GM12892 (cell line): ENCODE data around the gene MAP4K4.

Source experiments
- DNase-seq: peaks from one replicate; pipeline ENCODE4 v3.0.0; 2011; ENCODE audit not compliant: insufficient read length
- FAIRE-seq: peaks from 2 replicates; lab custom pipeline; 2011; peaks lifted over from hg19 to GRCh38; lab: Jason Lieb, UNC
- POLR2A ChIP-seq: IDR thresholded peaks from 2 replicates; pipeline ENCODE4 v1.6.1; 2011; ENCODE audit warnings: low read depth, low read length, control low read depth
- POLR2AphosphoS5 ChIP-seq: IDR thresholded peaks from 2 replicates; pipeline ENCODE4 v1.6.1; 2011; ENCODE audit warnings: low read depth, low read length, control low read depth
- TAF1 ChIP-seq: IDR thresholded peaks from 2 replicates; pipeline ENCODE4 v1.6.1; 2011; ENCODE audit warnings: low read depth, mild to moderate bottlenecking, control low read depth, low read length, borderline replicate concordance

MAP4K4 gene

DNA sequence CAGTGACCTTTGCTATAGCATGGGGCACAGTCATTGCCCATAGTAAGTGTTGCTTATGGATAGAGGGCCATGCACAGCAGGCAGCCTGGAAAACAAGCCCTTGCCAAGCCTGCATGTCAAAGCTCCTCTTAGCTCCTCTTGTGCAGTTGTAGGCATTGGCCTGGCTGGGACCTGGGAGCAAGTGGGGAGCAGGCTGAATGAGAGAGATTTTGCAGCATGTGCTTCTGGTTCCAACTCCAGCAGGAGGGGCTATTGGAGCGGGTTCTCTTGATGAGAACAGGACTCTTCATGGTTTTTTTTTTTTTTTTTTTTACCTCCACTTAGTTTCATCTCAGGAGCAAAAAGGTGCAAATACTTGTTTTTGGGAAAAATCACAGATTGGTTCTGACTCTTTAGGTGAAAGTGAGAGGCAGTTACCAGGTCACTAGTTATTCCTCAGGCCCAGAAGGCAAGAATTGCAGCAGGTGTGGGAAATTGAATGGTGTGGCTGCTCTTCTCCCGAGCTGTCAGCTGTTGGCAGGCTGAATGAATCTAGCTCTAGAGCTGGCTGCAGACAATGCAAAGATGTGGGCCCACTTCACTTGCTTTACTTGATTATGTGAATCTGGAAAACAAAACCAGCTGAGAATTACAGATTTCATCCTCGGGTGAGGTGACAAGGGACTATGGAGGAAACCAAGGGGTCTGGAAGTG lies 95.9 kb downstream of the MAP4K4 start:
- TF ChIP-seq POLR2A (no peak), POLR2AphosphoS5 (no peak), TAF1 (no peak)
- FAIRE-seq: no peak
- no peak for DNase-seq

DNA sequence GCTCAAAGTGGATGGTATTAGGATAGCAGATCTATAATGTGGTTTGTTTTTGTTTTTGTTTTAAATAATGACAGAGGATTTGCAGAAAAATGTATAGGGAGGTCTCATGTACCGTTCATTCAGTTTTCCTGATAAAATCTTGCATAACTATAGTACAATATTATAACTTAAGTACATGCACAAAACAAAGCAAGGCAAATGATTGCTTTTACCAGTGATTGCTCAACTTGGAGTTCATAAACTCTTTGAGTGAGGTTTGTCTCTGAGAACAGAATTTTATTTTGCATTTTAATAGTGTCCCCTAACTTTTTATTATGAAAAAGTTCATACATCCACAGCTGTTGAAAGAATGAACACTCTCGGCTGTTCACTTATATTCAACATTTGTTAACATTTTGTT lies 96.6 kb downstream of the MAP4K4 start:
- DNase-seq (no peak), FAIRE-seq (no peak)
- TF ChIP-seq POLR2A: no peak
- TF ChIP-seq POLR2AphosphoS5: no peak
- TF ChIP-seq TAF1: no peak

DNA sequence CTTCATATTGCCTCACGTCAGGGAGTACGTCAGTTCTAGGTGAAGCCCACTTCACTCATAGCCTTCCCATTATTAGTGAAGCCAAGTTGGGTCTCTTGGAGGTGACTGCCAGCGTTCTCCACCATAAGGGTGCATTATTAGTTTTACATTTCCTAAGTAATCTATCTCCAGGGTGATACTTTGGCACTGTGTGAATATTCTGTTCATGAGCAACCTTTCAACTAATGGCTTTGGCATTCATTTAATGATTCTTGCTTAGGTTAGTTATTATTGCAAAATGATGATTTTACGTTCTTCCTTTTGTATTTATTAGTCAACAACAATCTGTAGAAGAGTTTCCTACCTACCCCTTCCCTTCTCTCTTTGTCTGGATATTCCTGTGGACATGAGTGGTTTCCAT lies 97.5 kb downstream of the MAP4K4 start:
- TF ChIP-seq POLR2A: no peak
- no peak for TF ChIP-seq POLR2AphosphoS5
- TF ChIP-seq TAF1: no peak
- FAIRE-seq: no peak
- DNase-seq: no peak

DNA sequence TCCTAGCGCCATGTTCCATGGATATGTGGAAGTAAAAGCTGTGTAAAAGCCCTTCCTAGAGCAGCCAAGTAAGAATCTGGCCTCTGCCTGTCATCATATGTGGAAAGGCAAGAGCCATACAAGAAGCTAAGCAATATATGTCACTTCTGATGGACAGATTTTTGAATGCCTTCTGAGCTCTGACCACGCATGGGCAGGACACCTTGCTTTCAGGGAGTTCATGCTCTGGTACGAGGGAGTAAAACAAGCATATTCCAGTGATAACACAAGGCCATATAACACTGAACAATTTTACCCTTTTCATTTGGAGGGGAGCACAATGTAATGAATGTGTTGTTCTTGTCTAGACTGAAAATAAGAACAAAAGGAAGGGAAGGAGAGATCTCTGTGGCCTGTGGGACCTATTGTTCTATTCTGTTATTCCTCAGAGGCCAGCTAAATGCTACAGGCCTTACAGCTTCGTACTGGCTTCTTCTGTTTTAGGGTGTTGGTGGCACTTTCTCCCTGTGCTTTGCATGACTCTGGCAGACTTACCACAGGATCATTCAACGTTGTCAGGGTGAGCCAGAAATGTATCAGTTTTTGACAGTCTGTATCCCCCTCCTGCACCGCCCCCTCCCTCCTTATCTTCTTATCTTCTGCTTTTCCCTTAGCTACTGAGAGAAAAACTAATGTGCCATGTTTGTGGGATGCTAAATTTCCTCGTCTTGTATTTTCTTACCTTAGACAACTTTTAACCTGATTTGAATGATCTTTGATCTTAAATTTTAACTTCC lies 99.5 kb downstream of the MAP4K4 start:
- TF ChIP-seq TAF1 (no peak), POLR2A (no peak), POLR2AphosphoS5 (no peak)
- FAIRE-seq: no peak
- no peak for DNase-seq

DNA sequence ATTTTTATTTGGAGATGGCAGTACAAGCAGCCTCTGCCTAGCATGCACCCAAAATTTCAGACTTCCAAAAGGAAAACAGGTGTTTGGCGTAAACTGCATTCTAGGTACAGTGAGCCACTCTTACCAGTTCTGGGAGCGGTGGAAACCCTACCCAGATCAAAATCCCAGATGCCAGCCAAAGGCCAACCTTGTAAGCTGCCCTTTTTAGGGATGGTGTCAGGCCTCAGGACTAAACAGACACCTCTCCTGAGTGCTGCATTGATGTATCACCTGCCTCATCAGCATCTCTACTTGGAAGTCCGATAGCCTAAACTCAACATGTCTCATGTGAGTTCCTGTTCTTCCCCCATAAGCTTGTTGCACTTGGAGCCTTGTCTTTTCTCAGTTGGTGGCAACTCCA lies 104.0 kb downstream of the MAP4K4 start:
- no peak for TF ChIP-seq POLR2A
- no peak for TF ChIP-seq TAF1
- no peak for TF ChIP-seq POLR2AphosphoS5
- FAIRE-seq (no peak), DNase-seq (no peak)

DNA sequence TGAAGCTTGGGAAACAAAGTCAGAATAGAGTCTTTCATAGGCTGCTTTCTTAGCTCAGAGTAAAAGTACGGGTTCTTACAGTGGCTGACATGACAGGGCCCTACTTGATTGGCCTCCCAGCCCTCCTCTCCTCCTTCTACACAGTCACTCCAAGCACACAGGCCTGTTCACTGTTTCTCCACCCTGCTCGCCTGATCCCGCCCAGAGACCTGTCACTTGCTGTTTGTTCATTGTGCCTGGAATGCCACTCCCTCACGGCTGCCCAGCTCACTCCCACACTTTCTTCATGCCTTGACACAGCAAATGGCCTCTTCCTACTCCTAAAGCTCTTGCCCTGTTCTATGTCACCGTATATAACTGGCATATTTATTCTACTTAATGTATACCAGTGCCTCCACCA lies 104.8 kb downstream of the MAP4K4 start:
- no peak for TF ChIP-seq POLR2AphosphoS5
- TF ChIP-seq TAF1: no peak
- no peak for TF ChIP-seq POLR2A
- DNase-seq: no peak
- FAIRE-seq: no peak

DNA sequence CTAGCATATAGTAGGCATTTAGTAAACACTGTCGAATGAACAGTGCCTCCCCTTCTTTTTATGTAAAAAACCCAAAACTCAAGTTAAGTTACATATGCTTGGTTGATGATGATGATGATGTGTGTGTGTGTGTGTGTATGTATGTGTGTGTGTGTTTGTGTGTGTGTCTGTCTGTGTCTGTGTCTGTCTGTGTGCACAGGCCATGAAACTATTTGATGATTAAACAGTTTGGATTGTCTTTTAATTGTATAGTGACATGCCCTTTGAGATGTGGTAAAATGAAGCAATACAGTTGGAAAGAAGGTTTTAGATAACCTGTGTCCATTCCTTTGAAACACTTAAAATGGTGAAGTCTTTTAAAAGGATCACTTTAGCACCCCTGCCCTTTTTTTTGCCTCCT lies 105.6 kb downstream of the MAP4K4 start:
- FAIRE-seq: no peak
- DNase-seq: no peak
- TF ChIP-seq TAF1: no peak
- no peak for TF ChIP-seq POLR2A
- TF ChIP-seq POLR2AphosphoS5: no peak

DNA sequence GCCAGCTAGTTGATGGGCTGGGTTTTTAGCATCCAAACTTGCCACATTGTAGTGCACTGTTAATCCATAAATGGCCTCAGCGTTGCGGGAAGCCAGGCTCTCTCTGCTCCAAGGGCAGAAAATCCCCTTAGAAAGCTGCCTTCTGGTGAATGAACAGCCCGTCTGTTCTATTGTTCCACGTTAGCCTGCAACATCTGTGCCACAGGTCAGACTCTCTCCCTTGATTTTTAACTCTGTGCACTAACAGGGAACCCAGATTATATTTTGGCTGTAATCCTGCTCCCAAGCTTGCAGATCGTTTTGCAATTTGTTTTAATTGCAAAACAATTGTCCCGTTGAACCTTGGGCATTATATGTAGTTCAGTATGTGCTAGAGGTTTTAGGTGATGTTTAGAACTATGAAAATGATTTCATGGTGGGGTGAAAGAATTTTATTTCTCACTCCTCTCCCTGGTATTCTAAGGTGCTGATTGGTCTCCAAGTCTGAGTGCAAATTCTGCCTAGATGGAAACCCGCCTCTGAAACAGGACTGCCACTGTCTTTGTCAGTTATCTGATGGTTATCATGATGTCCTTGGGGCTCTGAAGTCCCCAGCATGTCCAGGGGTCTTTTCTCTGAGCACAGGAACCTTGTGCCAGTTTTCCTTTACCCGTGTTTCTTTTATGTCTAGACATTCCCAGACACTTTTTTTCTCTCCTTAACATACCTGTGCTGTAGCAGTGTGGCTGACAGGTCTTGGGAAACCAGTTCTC lies 106.6 kb downstream of the MAP4K4 start:
- FAIRE-seq (no peak), DNase-seq (no peak)
- TF ChIP-seq POLR2A (no peak), POLR2AphosphoS5 (no peak), TAF1 (no peak)

DNA sequence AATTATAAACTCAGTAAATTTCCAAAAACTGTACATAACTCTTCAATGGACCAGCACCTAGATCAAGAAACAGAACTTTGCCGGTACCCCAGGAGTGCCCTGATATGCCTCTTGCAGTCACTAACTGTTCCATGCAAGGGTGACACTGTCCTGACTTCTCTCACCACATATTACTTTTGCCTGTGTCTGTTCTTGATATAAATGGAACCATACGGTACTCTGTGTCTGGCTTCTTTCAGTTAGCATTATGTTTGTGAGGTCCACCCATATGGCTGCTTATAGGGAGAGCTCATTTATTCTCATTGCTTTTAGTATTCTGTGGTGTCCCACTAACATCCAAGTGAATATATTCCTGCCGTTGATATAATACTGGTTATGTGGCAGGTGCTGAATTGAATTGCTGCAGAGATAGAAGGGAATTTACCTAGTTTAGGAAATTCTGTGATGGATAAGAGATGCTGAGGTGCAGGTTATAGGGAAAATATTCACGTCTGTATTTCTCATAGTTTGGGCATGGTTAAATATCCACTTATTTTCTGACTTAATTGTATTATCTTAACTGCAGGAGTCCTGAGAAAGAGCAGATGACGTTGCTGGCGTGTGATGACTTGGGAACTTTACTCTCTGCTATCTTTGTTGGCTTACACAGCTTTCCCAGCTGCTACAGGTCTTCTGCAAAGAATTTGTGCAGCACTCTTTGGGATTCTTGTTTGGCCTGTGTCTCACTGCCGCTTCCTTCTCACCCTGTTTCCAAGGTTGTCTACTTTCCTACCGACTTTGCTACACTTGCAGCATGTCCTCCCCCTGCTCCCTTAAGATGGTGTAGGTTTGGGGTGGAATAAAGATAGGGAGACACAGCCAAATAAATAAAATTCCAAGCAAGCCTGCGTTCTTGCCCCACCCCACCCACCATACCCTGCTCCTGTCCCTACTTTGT lies 107.9 kb downstream of the MAP4K4 start:
- no peak for FAIRE-seq
- TF ChIP-seq TAF1: no peak
- TF ChIP-seq POLR2A: no peak
- no peak for TF ChIP-seq POLR2AphosphoS5
- no peak for DNase-seq

DNA sequence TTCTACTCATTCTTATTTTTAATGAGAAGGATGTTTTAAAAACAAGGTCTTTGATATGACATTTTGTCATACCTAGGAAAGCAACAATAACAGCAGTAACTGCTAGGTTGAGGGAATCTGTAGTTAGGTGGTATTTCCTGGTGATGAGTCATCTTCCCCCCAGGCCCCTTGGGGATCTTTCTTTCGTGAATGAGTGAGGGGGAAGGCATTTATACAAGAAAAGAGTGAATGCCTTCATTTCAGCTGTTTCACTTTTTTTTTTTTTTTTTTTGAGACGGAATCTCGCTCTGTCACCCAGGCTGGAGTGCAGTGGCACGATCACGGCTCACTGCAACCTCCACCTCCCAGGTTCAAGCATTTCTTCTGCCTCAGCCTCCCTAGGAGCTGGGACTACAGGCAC lies 108.6 kb downstream of the MAP4K4 start:
- no peak for FAIRE-seq
- DNase-seq: no peak
- TF ChIP-seq POLR2A (no peak), TAF1 (no peak), POLR2AphosphoS5 (no peak)
